GM12865 (cell line): ENCODE measurements around the gene PPARA.

Experiments used
- DNase-seq: peaks from one replicate; pipeline ENCODE4 v3.0.0; 2010; ENCODE audit warnings: low read depth
- H3K4me3 ChIP-seq: 2 replicates; pipeline ENCODE4 v1.5.1; 2011; ENCODE audit warnings: mild to moderate bottlenecking, low read depth, low read length, control low read depth
- TF ChIP-seq, protein P1 (sequence below): IDR thresholded peaks from 2 replicates; pipeline ENCODE4 v1.5.1; 2011; ENCODE audit warnings: low read length, control low read depth, low read depth, inconsistent platforms; ENCODE audit not compliant: insufficient read depth; ENCODE audit errors: missing control alignments

The PPARA gene

GRCh38 chr22:46176508-46177003 lies 26.2 kb downstream of the PPARA start:
- no peak for DNase-seq
- H3K4me3 ChIP-seq: no peak overlapping the region
- TF ChIP-seq, protein P1, sequence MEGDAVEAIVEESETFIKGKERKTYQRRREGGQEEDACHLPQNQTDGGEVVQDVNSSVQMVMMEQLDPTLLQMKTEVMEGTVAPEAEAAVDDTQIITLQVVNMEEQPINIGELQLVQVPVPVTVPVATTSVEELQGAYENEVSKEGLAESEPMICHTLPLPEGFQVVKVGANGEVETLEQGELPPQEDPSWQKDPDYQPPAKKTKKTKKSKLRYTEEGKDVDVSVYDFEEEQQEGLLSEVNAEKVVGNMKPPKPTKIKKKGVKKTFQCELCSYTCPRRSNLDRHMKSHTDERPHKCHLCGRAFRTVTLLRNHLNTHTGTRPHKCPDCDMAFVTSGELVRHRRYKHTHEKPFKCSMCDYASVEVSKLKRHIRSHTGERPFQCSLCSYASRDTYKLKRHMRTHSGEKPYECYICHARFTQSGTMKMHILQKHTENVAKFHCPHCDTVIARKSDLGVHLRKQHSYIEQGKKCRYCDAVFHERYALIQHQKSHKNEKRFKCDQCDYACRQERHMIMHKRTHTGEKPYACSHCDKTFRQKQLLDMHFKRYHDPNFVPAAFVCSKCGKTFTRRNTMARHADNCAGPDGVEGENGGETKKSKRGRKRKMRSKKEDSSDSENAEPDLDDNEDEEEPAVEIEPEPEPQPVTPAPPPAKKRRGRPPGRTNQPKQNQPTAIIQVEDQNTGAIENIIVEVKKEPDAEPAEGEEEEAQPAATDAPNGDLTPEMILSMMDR: no peak

- TF ChIP-seq, protein P1: no peak
- no peak for DNase-seq
Observed at GRCh38 chr22:46178755-46179505, 28.6 kb downstream of the PPARA start.

DNA sequence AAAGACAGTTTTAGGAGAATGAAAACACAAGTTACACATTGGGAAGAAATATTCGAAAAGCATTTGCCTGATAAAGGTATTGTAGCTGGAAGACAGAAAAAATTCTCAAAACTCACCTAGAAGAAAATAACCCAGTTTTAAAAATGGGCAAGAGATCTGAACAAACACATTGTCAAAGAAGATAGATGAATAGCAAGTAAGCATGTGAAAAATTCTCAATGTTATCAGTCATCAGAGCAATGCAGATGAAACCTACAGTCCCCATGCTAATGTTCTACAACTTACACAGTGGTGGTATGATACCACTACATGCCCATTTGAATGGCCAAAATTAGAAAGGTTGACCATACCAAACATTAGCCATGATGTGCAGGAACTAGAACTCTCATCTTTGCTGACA lies 29.4 kb downstream of the PPARA start:
- no peak for DNase-seq
- TF ChIP-seq, protein P1: no peak
- H3K4me3 ChIP-seq: no peak overlapping the region

More at GRCh38 chr22:46178755-46179505, 28.6 kb downstream of the PPARA start:
- H3K4me3 ChIP-seq: no peak overlapping the region

DNA sequence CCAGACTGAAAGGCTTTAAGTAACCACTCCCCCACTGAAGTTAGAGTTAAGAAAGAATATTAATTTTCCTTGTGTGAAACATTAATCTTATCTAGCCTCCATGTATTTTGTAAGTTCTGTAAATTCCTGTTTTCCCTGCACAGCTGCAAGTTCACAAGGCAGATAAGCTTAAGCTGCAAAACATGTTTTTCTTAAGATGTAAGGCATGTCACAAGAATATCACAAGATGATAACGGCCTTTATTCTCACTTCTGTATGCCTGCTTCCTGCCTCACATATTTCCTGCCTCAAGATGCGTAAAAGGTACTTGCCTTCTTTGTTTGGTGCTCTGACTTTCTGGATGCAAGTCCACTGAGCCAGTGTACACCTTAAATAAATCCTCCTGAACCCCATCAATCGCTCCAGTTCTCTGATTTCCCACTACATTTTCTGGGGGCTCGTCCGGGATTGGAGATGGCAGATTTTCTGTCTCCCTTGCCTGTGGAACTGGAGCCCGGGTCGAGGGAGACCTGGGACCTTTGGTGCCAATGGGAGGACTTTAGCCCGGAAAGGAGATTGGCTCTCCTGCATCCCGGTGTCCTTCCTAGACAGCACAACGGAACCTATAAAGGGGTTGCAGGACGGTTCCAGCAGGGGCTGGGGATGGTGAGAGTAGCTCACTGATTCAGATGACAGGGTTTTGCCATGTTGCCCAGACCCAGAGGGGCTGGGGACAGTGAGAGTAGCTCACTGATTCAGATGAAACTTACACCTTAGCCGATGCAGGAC lies 30.2 kb downstream of the PPARA start:
- TF ChIP-seq, protein P1: no peak
- H3K4me3 ChIP-seq: no peak overlapping the region
- DNase-seq: no peak

DNA sequence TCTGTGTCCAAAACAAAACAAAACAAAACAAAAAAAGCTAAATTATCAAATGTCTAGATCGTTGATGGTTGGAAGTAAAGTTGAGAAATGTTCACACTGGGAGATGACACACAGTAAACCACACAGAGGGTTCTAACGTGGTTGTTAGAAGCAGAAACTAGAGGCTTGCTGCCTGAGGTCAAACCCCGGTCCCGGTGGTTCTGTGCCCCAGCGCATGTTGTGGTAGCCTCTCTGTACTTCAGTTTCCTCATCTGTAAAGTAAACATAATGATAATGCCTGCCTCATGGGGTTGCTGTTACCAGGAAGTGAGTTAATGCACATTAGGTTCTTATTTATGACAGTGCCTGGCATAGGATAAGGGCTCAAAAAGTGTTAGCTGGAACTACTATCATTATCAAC lies 33.4 kb downstream of the PPARA start:
- TF ChIP-seq, protein P1: no peak
- no peak overlapping the region for H3K4me3 ChIP-seq
- no peak for DNase-seq

DNA sequence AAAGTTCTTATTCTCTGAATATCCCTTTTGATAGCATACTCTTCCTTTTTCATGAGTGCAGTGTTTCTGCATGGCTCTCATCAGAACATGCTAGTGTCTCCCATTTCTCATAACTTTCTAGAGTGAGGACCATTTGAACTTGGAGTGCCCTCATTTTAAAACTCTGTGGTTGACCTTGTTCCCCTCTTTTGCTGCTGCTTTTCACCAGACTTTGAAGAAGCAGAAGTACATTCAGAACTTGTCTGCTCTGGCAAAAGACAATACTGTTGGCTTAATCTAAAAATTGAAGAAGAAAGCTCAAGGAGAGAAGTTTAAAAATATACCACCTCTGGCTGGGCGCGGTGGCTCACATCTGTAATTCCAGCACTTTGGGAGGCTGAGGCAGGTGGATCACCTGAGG lies 35.0 kb downstream of the PPARA start:
- TF ChIP-seq, protein P1: no peak
- no peak overlapping the region for H3K4me3 ChIP-seq
- no peak for DNase-seq
